NCI-H2227 (cell line): Measurements from ENCODE around the gene DCDC2C.
A peak's percentile ranks its signal among the peaks of the same experiment; 100 is the strongest.

Experiments
- DNase-seq: peaks from one replicate; lab custom pipeline; 2025; ENCODE audit not compliant: unreplicated experiment; lab: John Stamatoyannopoulos, UW

DCDC2C gene

DNA sequence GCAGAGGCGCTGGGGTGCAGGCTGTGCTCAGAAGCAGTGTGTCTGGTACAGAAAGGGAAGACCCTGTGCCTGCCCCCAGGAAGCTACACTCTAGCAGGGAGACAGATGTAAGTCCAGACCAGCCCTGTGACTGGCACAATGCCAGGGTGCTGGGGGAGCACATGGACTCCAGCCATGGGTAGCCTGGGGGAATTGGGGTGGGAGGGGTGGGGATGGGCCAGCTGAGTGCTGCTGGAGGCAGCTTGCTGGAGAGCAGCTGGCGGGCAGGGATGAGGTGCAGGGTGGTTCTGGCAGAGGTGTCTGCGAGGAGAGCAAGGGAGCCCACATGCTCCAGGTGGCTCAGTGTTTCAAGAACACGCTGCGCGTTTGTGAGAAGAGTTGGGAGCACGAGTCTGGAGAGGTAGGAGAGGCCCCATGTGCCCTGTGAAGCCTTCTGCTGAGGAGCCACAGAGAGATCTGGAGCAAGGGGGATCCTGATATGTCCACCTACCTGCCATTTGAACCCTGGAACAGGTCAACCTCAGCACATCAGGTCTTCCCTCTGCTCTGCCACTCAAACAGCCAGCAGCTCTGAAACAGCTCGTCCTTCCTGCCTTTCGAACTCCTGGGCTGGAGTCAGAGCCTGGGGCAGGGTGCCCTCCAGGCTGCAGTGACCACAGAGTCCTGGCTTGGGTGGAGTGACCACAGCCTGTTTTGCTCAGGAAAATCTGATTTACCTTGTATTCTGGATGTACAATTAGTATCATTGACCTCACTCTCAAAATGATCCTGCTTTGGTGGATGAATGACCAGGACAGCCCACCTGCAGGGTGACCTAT is 30.3 kb upstream of the DCDC2C start:
- no peak for DNase-seq

DNA sequence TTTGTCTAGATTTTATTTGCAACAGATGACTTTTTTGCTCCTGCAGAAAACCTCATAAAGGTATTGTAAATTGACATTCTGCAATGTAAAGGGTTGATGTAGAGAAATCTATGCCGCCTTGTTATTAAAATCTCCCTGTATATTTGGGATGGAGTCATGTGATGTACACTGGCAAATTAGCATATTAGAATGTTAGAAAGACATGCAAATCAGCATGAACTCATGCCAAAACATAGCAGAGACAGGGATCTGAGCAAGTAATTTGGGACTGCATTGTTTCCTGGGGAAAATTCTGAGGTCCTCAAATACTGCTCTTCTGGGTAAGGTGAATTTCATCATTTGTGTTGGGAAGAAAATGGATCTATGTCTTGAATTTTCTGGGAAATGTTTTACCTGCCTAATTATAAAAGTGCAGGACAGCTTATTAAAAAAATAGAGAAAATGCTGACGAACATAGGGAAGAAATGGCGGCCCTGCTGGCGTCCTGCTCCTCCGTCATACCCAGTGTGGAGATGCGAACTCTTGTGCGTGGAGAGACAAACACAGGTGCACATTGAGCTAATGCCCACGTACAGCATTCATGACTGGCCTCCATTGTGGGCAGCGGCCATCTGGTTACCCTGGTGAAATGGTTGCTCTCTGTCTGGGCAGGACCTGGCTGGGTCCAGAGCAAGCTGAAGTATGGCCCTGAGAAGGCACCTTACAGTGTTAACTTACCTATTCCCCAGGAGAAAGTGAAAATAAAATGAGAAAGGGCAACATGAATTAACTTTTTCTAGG is 29.1 kb upstream of the DCDC2C start:
- no peak for DNase-seq

DNA sequence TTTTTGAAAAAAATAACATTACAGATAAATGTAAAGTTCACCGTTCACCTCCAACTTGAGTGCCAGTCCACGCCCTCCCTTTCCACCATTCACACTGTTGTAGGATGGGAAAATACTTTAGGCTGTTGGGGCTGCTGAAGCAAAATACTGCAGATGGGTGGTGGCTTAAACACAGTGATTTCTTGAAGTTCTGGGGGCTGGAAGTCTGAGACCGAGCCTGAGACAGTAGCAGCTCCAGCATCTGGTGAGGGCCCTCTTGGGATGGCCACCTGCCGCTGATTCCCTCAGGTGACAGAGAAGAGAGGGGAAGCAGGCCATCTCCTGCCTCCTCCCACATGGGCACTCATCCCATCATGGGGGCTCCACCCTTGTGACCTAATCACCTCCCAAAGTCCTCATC is 27.7 kb upstream of the DCDC2C start:
- DNase-seq = no peak

DNA sequence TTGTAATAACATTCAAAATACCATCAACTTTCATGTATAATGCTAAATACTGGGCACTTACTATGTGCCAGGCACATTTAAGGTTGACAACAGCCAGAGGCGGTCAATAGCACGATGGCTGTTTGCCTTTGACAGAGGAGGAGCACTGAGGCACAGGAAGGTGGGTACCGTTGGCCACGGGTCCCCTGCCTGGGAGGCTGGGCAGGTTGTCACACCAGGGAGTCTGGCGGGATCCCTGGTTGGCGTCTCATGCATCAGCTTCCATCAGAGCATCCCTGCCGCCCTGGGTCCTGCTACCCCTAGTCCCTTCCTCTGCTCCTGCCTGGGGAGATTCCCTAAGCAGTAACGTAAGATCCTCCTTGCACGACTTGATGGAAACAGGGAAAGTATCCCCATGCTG is 25.9 kb upstream of the DCDC2C start:
- no peak for DNase-seq

DNA sequence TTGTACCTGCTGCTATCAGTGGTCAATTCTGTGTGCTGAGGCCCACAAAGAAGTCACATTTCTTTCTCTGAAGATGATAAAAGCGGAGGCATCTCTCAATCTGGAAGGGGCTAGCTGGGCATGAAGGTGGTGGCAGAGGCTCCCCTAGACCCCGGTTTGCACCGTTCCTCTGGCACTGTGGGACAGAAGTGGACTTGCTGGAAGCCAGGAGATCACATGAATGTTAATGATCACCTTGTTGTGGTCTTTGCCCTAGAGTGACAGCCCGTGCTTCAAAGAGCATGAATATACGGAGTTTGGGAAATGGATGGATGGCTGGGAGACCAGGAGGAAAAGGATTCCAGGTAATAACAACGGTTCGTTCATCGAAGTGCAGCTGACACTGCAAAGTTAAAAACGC is 25.2 kb upstream of the DCDC2C start:
- DNase-seq = no peak

DNA sequence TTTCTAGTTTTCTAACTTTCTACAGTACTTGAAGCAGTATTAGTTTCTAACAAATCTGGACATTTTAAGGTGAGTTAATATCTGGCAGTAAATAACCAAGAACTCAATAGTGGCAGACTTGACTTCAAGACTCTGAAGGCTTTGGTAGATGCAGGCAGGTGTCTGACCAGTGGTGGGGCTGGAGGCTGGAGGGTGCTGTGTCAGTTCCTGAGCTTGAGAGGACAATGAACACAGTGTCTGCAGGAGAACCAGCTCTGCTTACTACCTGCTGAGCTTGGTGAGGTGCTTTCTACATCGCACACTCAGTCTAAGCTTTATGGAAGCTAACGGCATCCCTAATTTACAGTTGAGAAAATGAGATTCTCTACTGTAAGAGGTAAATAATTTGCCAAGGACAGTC is 24.2 kb upstream of the DCDC2C start:
- DNase-seq = no peak

DNA sequence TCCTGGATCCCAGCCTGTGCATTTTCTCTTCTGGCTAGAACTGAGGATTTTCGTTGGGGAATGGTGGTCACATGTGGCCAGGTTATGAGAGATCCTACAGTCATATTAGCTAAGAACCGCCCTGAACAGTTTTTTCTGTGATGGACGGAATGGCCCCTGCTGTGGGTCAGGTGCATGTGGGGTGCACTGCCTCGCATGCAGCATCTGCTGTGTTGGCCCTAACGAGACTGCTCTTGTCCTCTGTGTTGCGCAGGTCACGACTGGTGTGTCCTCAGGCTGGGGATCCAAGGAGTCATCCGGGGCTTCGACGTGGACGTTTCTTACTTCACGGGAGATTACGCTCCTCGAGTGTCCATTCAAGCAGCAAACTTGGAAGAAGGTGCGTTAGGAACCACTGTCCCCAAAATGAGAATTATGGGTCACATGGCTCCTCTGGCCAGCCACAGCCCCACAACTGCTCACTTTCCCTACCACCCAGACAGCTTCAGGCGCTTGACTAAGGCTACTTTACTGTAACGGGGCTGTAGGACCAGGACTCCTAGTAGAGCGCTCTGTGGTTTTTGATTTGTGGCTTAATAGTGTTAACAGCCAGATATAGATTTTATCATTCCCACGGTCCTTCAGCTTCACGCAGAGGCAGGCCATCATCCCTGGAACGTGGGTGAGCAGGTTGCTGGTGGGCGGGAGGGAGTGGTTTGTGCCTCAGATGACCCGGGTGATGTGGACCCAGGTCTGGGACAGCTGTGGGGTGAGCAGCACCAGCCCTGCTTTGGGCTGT is 23.6 kb upstream of the DCDC2C start:
- no peak for DNase-seq

DNA sequence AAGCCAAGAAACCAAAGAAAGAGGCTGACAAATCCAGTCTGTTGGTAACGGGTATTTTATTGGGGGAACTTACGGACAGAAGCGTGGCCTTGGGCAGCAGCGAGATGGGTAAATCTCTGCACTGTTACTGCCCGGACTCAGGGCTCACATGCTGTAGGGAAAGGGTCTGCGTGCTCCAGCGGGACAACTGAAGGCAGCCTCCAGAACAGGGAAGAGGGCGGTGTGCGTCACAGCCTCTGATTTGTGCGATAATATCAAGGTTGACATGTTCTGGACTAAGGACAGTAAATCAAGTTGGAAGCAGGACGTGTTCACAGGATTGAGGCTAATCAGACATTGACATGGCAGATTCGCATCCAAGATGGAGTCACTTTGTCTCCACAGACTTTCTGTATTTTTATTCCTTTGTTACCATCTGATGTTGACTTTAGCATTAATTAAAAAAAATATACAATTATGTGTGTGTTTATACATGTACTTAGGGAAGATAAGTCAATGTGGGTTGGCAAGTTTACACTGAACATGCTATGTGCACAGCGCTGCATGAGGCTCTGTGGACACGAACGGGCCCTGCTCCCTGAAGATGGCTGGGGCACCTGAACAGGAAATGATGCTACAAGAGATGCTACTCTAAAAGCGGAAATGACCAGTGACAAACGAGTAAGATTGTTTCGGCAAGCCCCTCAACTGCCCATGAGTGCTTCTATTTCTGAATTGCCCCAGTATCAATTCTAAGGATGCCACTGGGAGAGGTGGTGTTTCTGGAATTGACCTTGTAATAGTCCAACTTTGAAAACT is 22.6 kb upstream of the DCDC2C start:
- no peak for DNase-seq

DNA sequence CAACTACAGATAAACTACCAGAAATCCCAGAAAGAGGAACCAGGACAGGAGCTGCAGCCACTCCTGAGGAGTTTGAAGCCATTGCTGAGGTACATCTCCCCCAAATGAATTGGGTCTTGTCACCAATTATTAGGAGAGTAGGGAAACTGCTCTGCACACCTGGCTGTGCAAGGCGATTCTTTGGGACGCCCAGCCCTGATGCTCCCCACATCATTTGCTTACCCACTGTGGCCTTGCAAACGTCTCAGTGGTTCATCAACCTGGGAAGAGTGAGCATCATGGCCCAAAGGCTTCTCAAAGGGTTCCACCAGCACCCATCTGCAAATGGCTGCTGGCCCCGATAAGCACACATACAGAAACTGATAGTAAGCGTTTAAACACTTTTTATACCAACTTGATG is 21.8 kb upstream of the DCDC2C start:
- DNase-seq = no peak

DNA sequence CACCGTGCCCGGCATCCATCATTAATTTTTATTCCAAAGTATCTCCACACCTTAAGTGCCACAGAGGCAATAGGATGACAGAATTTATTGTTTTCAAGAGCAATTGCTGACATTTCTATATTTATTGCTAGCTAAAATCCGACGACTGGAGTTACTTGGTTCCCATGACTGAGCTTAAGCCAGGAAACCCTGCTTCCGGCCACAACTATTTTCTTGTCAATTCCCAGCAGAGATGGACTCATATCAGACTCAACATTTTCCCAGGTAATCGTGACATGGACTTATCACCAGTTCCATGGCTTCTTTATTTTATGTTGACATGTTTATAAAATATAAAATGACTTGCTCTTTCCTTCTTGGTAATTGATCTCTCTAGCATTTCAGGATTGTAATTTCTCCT is 20.6 kb upstream of the DCDC2C start:
- no peak for DNase-seq

DNA sequence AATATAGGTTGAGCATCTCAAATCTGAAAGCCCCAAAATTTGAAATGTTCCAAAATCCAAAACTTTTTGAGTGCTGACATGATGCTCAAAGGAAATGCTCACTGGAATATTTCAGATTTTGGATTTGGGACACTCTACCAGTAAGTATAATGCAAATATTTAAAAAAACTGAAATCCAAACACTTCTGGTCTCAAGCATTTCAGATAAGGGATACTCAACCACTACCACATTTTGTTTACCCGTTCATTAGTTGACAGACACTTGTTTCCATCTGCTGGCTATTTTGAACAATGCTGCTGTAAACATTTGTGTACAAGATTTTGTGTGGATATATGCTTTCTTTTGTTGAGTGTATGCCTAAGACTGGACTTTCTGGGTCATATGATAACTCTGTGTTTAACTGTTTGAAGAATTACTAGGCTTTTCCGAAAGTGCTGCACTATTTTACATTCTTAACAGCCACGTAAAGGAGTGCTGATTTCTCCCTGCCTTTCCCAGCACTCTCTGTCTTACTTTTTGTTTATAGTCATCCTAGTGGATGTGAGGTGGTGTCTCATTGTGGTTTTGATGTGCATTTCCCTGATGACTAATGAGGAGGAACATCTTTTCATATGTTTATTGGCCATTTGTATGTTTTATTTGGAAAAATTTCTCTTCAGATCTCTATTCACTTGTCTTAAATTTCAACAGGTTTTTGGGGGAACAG is 19.5 kb upstream of the DCDC2C start:
- no peak for DNase-seq

DNA sequence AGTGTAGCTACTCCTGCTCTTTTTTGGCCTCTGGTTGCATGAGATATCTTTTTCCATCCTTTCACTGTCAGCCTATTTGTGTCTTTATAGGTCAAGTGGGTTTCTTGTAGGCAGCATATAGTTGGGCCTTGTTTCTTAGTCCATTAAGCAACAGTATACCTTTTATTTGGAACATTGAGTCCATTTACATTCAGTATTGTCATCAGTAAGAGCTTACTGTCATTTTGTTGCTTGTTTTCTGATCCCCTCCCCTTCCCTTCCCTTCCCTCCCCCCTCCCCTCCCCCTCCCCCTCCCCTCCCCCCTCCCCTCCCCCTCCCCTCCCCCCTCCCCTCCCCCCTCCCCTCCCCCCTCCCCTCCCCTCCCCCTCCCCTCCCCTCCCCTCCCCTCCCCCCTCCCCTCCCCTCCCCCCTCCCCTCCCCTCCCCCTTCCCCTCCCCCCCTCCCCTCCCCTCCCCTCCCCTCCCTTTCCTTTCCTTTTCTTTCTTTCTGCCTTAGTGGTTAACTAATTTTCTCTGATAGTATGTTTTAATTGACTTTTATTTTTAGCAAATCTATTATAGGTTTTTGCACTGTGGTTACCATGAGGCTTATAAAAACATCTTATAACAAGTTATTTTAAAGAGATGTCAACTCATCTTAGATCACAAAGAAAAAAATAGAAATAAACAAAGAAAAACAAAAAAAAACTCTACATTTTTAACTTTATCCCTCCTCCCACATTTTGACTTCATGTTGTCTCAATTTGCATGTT is 13.2 kb upstream of the DCDC2C start:
- no peak for DNase-seq

DNA sequence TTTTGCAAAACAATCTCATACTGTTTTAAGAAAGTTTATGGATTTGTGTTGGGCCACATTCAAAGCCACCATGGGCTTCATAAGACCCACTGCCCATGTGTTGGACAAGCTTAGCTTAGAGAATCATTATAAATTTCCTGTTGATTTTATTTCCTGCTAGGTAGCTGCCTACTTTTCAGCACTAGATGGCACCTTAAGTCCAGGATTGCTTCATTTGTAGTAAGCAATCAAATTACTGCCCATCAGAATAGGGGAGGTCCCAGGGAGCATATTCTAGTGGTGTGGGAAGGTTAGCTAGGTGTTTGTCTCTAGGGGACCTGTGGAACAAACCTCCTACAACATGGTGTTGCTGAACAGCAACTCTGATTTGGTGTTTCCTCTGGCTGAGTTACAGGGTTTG is 11.0 kb upstream of the DCDC2C start:
- DNase-seq = peak; percentile 22

DNA sequence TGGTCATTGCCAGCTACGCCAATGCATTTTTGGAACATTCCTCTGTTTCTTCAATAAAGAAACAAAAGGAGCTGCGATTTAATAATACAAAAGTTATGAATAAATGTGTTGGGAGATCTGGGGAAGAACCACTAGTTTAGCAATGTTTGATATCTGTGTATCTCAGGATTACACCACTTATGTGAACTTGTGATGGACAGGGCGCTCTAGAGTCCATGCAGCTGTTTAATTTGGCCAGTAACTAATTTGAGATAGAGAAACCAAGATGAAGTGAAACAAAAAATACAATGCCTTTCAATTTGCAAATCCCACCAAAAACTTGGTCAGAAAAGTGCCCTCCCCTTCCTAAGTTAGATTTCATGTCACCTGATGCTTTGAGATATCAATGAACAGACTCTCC is 6.8 kb upstream of the DCDC2C start:
- DNase-seq = no peak

DNA sequence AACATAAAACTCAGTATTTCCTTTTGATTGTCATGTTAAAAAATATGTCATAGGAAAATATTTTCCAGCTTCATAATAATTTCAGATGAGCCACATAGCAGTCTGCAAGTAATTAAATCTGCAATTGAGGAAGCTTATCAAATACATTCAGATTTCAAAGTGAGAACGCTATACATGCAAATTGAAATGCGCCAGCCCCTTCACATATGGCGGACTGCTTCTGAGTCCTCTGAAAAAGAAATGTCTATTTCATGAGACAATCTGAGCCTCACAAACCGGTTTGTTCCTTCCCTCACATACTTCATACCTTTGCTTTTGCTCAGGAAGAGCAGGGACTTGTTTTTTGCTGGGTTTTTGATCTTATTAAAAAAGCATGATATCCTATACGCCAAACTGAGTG is 2.3 kb upstream of the DCDC2C start:
- DNase-seq = no peak

DNA sequence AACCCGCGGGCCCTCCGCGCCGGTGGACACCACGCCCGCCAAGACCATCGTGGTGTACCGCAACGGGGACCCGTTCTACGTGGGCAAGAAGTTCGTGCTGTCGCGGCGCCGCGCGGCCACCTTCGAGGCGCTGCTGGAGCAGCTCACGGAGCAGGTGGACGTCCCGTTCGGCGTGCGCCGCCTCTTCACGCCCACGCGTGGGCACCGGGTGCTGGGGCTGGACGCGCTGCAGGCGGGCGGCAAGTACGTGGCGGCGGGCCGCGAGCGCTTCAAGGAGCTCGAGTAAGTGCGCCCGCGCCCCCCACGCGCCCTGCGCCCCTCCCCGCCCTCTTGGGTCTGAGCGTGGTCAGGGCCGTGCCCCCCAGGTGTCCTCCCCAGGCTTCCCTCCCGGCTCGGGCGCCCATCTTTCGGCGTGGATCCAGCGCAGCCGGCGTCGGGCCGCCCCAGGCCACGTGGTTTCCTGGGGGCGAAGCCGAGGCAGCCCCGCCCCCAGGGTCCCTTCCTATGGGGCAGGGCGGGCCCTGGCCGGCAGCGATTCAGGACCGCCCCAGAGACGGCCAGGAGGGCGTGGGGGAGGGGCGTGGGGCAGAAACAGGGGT is 481 bp downstream of the DCDC2C start:
- peak; percentile 62 for DNase-seq

DNA sequence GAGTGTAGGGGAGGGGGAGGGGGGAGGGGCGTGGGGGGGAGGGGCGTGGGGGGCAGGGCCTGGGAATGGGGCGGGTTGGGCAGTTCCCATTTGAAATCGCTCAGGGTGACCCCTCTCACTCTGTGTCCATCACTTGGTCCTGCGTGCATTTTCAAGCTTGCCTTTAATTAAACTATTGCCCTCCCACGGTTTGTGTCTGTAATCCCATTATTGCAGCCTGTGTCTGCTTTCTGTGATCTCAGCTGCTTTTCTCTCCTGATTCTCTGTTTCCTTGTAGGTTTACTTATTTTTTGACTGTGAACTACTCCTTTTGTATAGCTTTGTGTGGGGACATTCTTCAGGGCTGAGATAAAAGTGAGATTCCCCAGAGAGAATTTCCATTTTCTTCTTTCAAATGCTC is 1.3 kb downstream of the DCDC2C start:
- DNase-seq = peak; percentile 9

DNA sequence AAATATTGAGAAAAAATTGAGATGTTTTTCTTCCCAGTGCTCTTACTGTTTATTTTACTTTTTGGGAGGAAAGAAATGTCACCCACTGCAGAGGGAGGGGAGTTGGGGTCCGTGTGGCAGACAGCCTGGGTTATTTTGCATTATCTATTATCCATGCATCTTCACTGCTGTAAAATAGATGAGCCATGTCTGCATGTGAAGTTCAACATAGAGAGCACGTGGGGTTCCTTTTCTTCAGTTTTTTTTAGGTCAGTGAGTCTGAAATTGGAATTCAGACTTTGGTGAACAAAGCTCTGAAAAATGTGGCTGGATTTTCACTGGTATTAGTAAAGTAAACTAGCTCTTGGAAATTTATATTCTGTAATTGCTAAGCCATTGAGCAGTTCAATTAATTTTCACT is 2.4 kb downstream of the DCDC2C start:
- DNase-seq = no peak

DNA sequence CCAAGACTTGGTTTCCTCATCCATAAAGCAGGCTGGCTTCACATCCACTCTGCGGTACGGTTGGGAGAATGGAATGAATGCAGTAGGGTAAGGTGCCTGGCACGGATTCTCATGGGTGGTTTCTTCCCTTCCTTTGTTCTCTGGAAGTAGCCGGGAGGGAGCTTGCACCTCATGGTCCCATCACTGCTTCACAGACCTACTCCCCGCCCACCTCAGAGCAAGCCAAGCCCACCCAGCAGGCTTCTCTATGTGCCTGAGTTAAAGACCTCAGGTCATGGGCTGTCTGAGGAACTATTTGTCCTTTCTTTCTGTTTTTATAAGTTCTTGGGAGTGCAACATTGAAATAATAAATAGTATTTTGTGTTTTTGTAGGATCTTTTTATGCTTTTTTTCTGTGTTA is 3.5 kb downstream of the DCDC2C start:
- no peak for DNase-seq
